Purkinje cell (primary cell): ENCODE measurements around the gene ALDH1A2. TPM values are rescaled to one million over a fixed set of nuclear protein-coding genes. Genes with fewer than 3 reads are reported as not detected.

Source experiments
- polyA plus RNA-seq: library from polyadenylated mRNA; unstranded; fragments of >200 nt; fragmentation: Nextera tagmentation; gene quantifications from 2 replicates; pipeline ENCODE4 v1.2.1, GENCODE V29; 2014

ALDH1A2 gene
- 3.2 TPM in 1 of 2 replicates, not detected in the other for polyA plus RNA-seq

GRCh38 chr15:58065445-58066041, at the start of gene ALDH1A2:
ALDH1A2 (minus strand) TSS chr15:58065711; CDS start chr15:58065650, 61 bp downstream.

Other genes with a start within 250 kb of the ALDH1A2 start
- gene AQP9, start 72.7 kb upstream of the ALDH1A2 start, polyA plus RNA-seq: not detected in 2 replicates